GM19463 (cell line): Measurements from ENCODE around the gene MAFB.
A peak's percentile ranks its signal among the peaks of the same experiment; 100 is the strongest.

Experiments
- ATAC-seq: cut with Tn5 transposase; IDR thresholded peaks from one replicate; pipeline ENCODE4 v1.9.1; 2021; ENCODE audit warnings: mild to moderate bottlenecking, moderate library complexity; ENCODE audit not compliant: unreplicated experiment

Gene MAFB

DNA sequence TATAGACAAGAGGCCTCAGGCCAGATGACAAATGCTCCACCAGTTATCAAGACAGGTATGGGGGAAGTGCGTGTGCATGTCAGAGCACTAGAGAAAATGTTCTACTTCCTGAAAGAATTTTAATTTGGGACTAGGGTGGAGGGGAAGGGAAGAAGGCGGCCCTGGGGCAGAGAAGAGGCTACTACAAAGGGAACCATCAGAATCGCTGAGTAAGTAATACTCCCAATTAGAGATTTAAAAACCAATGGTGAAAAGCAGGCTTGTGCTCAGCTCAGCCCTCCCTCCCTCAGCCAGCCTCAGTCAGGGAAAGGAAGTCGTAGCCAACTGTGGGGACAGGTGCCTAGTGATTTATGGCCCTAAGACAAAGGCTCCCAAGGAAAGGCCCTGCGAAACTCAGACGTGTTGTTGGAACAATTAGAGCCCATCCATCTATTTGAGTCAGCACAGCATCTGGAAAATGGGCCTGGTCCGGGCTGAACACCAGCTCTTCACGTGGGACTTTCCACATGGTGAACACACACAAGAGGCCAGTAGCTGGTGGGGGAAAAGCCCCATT, 15.0 kb upstream of the MAFB start:
- ATAC-seq = no peak

- ATAC-seq = no peak
Observed at GRCh38 chr20:40702504-40702903, 13.5 kb upstream of the MAFB start.

DNA sequence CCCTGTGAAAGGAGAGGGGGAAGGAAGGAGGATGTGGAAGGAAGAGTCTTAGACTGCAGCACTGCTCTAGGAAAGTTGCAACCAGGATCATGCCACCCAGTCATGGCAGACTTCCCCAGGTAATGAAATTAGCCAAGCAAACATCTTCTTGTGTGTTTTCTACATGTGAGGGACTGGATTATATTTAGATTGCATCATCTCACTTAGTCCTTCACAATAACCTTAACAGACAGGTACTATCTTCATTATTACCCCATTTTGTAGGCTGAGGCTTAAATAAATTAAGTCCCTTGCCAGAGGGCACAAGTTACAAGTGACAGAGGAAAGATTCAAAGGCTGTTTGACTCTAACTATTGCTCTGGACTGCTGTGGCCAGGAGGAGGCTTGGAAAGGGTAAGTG, 9.7 kb upstream of the MAFB start:
- no peak for ATAC-seq

DNA sequence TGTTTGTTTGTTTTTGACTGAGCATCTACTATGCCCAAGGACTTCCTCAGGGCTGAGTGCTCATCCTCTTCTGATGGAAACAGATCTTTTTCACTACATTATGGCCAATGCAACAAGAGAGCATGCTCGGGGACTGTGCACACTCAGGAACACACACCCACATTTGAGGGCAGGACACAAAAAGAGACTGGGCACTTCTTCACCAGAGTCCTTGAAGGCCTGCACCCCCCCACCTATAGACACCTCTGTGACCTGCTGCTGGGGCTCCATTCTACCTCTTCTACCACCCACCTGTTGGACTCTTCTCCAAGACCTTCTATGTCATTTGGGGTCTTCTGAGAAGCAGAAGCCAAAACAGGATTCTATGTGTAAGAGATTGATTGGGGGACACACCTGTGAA, 9.2 kb upstream of the MAFB start:
- ATAC-seq = no peak

GRCh38 chr20:40697541-40697940, 8.5 kb upstream of the MAFB start:
- ATAC-seq = no peak

DNA sequence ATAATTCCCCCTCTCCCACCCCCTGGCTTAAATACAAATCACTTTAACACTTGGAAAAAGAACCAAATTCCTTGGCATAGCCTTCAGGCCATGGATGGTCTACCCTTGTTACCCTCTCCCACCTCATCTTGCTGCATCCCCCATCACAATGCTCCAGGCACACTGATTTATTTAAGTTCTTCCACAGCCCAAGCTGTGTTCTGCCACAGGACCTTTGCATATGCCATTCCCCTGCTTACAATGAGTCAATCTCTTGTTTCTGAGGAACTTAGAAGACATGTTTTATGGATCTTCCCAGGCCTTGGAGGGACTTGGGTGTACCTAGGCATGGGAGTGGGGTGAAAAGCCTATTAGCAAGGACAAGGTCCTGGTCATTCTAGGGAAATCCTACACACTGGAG, 6.2 kb upstream of the MAFB start:
- no peak for ATAC-seq

GRCh38 chr20:40694246-40694645, 5.2 kb upstream of the MAFB start:
- ATAC-seq = no peak

- no peak for ATAC-seq
Observed at GRCh38 chr20:40692240-40693011, 3.4 kb upstream of the MAFB start.

GRCh38 chr20:40691566-40692239, 2.7 kb upstream of the MAFB start:
- ATAC-seq = no peak

DNA sequence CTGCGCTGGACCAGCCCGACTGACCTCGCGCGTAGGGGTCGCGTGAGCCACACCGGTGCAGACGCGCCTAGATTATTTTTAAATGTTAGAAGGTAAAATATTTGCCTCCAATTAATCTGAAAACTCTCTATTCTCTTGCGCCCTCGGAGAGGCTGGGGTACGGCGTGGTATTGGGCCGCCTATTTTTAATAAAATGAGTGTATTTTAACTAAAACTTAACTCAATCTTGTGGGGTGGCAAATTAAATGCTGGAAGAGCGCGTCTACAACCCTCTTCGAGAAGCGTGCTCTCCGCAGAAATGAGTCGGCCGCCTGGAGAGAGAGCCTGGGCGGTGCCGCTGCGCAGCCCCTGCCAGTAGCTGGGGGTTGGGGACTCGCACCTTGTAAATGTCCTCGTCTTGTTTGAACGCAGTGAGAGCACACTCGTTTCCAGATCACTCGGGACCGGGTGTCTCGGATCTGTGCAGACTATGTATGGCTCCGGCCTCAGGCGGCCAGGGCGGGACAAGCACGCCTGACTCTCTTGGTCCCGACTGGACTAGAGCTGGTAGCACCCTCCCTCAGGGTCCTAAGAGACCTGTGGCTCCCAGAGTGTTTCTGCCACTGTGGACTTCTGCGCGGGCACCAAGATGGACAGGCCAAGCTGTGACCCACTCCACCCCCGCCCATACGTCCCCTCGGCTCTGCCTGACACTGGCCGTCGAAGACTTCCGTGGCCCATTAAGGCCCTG, 2.0 kb upstream of the MAFB start:
- no peak for ATAC-seq

DNA sequence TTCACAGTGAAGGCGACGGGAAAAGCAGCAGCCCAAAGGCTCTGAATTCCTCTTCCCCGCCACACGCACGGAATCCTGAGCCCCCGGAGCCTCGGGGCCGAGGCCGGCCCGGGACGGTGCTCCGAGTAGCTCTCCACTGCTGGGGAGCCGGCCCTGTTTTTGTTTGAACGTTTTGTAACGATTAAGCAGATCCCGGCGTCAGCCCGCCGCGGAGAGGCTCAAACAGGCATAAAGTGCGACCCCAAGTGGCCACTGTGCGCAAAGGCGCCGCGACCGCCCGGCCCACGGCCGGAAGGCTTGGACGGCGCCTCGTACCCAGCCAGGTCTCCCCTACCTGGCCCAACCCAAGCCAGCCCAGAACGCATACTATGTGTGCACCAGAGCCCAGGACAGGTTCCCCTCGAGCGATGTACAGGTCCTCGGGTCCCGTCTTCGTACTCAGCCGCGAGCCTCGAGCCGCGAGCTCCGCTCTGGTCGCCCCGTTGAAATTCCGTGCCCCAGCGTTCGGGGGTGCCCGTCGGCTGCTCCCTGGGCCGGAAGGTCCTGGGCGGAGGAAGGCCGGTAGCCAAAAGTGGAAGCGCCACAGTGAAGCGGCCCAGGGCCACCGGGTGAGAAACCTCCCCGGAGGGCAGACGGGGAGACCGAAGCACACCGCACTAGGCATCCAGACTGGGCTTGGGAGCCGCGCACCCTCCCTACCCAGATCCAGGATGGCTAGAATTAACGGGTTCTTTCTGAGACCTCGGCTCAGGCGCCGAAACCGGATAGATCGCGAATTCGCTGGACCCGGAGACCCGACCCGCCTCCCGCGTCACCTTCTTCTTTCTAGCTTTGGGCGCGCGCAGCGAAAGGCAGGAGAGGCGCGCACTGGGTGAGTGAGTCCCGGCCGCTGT, 1.2 kb upstream of the MAFB start:
- ATAC-seq = peak; percentile 58

GRCh38 chr20:40688129-40689099, 622 bp downstream of the MAFB start:
- no peak for ATAC-seq

DNA sequence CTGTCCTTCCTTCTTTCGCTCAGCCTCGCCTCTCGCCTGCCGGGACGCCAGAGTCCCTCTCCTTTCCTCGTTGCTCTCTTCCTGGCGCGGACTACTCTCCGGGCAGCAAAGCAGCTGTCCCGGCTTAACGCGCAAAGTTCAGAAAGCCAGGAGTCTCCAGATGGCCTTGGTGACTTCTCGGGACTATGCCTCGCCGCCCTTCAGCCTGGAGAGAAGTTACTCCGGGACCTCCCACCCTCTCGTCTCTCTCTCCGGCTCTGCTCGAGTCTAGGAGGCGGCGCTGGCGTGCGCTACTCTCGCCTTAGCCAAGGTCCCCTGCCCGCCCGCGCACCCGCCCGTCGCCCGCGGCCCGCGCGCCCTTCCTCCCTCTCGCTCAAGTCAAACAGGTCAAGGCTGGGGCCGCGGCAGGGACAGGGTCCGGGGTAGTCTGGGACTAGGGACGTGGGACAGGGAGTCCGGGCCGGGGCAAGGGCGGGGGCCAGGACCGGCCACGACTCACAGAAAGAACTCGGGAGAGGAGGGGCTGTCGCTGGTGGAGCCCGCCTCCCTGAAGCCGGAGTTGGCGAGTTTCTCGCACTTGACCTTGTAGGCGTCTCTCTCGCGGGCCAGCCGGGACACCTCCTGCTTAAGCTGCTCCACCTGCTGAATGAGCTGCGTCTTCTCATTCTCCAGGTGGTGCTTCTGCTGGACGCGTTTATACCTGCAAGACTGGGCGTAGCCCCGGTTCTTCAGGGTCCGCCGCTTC, 1.5 kb downstream of the MAFB start:
- no peak for ATAC-seq

DNA sequence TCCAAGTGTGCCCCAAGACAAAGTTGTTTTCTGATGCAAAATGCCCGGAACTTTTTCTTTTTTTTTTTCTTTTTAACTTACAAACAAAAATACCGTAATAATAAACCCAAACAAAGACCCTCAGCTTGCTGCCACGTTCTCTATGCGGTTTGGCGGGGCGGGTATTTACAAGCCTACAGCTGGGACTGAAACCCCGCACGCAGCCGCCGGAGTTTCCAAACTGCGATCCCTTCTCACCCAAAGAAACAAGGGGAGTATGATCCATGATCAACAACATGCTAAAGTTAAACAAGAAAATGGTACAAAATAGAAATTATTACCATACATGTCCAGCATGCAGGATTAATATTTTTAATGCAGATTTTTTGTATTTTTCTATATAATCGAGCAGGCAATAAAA, 2.1 kb downstream of the MAFB start:
- no peak for ATAC-seq

- ATAC-seq = no peak
Observed at GRCh38 chr20:40686434-40686882, 2.6 kb downstream of the MAFB start.

DNA sequence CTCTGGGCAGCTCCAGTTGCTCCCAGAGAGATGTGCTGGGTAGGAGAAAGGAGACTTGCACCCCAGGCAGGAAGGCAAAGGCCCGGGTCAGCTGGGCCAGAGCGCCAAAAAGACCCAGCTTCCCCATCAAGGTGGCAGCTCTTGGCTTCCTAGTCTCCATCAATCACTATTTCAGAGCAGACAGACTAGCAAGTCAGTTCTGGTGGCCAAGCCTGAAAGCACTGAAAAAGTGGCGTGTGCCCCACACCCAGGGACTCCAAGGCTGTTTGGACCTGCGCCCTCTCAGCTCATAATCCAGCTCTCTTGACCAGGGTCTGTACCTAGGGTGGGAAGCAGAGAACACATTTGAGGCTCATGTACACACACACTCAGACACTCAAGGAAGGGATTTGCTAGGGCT, 3.7 kb downstream of the MAFB start:
- ATAC-seq = no peak

DNA sequence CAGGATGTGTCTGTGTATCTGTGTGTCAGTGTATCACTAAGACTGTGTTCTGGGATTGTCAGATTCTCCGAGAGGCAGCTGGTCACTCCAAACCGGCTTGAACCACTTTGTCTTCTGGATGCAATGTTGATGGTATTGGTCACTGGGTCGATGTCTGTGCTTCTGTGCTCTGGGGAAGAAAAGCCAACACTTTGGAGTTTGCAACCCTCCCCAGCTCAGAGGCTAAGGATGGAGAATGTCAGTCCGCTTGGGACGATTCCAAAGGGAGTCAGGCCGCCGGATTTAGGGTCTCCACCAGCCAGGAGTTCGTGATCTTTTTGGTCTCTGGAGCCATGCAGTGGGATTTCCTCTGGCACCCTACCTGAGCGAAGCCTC, 5.2 kb downstream of the MAFB start:
- ATAC-seq = no peak

DNA sequence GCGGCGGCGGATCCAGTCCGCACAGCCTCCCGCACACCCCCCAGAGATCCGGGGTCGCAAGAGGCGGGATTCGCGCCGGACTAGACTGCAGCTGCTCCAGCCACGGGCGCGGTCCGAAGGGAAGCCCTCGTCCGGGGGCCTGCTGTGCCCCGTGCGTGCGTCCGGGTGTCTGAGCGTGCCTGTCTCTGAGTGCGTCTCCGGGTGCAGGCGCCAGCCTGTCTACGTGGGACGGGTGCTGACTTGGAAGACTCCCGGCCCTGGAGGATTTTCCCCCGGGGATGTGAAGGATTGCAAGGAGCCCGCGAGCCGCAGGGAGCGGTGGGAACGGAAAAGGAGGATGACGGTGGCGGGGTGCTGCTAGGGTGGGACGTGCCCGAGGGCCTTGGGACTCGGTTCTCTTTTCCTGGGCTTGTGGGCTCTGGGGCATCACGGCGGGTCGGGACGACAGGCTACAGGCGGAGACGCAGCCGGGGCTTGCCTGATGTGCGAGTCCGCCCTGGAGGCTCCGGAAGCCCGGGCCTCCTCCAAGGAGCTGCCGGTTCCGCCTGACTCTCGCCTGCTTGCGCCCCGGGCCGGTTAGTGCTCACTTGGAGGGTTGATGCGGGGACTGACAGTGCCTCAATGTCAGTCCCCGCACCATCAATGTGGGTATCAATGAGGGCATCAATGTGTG, 5.7 kb downstream of the MAFB start:
- no peak for ATAC-seq
